Osteocyte (in vitro differentiated cells): ENCODE data around the gene STEAP3. TPM values are rescaled to one million over a fixed set of nuclear protein-coding genes. Genes with fewer than 3 reads are reported as not detected.
A peak's percentile ranks its signal among the peaks of the same experiment; 100 is the strongest.

ENCODE experiments used
- DNase-seq: peaks from one replicate; pipeline ENCODE4 v3.0.0; 2021; ENCODE audit warnings: mixed read lengths; ENCODE audit not compliant: unreplicated experiment; ENCODE audit errors: extremely low spot score
- H3K27ac Mint-ChIP-seq: one replicate; pipeline ENCODE4 v1.8.0; 2021; ENCODE audit warnings: mild to moderate bottlenecking, mixed read lengths; ENCODE audit not compliant: unreplicated experiment
- H3K27me3 Mint-ChIP-seq: one replicate; pipeline ENCODE4 v1.8.0; 2021; ENCODE audit warnings: mixed read lengths; ENCODE audit not compliant: unreplicated experiment
- H3K36me3 Mint-ChIP-seq: one replicate; pipeline ENCODE4 v1.8.0; 2021; ENCODE audit warnings: mixed read lengths; ENCODE audit not compliant: unreplicated experiment
- H3K4me1 Mint-ChIP-seq: one replicate; pipeline ENCODE4 v1.8.0; 2021; ENCODE audit warnings: mixed read lengths; ENCODE audit not compliant: unreplicated experiment
- H3K4me3 Mint-ChIP-seq: one replicate; pipeline ENCODE4 v1.8.0; 2021; ENCODE audit warnings: mild to moderate bottlenecking, moderate library complexity, mixed read lengths; ENCODE audit not compliant: unreplicated experiment
- H3K9me3 Mint-ChIP-seq: one replicate; pipeline ENCODE4 v1.8.0; 2021; ENCODE audit warnings: mixed read lengths; ENCODE audit not compliant: unreplicated experiment
- CTCF ChIP-seq: fragments of 200-600 bp; sonication (generic); IDR thresholded peaks from 2 replicates; pipeline ENCODE4 v1.5.0; 2021; ENCODE audit warnings: antibody characterized with exemption, mild to moderate bottlenecking, moderate library complexity
- total RNA-seq: library from RNA; stranded (reverse); gene quantifications from 2 replicates; pipeline ENCODE4 v1.2.1, GENCODE V29; 2021

The STEAP3 gene
- total RNA-seq, 1 donor from 2014 or later, result 19.3 TPM

DNA sequence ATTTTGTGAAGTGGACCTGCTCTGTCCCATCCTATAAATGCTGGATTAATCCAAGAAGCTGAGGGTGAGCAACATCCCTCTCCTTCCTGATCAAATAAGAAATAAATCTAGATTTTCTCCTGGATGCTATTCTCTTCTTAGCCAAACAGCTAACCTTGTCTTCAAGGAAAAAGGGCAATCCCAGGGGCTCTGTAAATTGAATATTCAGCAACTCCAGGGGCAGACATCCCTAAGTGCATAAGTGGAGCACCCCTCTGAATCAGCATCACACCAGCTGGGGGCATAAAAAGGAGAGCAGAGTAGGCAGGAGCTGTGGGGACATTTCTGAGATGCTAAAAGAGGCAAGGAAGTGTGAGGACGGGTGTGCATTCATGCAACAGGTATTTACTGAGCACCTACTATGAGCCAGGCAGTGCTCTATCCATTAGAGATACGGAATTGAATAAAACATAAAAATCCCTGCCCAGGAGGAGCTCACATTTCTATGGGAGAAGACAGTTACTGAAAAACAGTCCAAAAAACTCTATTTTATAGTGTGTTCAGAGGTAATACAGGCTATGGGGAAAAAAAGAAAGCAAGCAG is 2.8 kb upstream of the STEAP3 start:
- H3K4me1 Mint-ChIP-seq, result peaks cover 12% of the 10 kb centered on the region
- no peaks in the 10 kb centered on the region for H3K36me3 Mint-ChIP-seq
- H3K4me3 Mint-ChIP-seq, result no peak overlapping the region
- H3K9me3 Mint-ChIP-seq, result no peaks in the 10 kb centered on the region
- DNase-seq, result no peak
- H3K27me3 Mint-ChIP-seq, result no peaks in the 10 kb centered on the region
- TF ChIP-seq CTCF, result no peak
- no peak overlapping the region for H3K27ac Mint-ChIP-seq

DNA sequence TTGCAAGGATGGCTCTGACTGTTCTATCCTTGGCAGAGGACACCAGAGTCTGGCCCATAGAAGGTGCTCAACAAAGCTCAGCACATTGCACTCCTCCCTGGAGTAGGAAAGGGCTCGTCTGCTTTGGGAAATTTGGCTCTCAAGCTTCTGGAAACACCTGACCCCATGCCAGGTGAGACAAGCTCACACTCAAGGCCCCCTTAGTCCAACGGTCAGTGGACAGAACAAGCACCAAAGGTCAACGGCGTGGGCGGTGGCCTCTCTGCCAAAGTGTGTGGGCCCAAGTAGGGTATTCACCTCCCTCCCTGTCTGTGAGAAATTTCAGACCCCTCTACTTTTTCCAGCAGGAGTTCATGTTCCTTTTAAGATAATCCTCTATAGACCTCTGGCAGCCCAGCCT is 2.0 kb upstream of the STEAP3 start:
- no peak for TF ChIP-seq CTCF
- Mint-ChIP-seq H3K27me3 (no peaks in the 10 kb centered on the region), H3K9me3 (no peaks in the 10 kb centered on the region), H3K4me3 (no peak overlapping the region), H3K27ac (no peak overlapping the region), H3K4me1 (peaks cover 12% of the 10 kb centered on the region), H3K36me3 (no peaks in the 10 kb centered on the region)
- no peak for DNase-seq

DNA sequence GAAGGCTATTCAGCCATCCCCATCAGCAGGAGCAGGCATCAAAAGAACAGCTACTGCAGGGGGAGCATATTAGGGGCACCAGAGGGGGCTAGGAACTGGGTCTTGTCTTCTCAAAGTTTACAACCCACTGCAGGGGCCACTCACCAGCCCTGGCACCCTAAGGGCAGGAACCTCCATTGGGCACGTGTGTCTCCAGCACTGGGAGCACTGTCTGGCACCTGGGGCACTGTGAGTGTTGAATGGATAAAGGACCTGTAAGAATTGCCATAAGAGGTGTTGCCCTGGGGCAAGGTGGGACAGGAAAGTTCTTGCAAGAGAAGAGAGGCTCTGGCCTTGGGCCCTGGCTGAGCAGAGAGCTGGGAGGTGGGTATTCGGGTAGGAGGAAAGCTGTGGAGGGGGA is 1.4 kb upstream of the STEAP3 start:
- Mint-ChIP-seq H3K4me1 (peaks cover 12% of the 10 kb centered on the region), H3K36me3 (peaks cover 2% of the 10 kb centered on the region), H3K27me3 (no peaks in the 10 kb centered on the region), H3K9me3 (no peaks in the 10 kb centered on the region), H3K4me3 (peak overlapping the region; percentile 16), H3K27ac (no peak overlapping the region)
- no peak for TF ChIP-seq CTCF
- no peak for DNase-seq

DNA sequence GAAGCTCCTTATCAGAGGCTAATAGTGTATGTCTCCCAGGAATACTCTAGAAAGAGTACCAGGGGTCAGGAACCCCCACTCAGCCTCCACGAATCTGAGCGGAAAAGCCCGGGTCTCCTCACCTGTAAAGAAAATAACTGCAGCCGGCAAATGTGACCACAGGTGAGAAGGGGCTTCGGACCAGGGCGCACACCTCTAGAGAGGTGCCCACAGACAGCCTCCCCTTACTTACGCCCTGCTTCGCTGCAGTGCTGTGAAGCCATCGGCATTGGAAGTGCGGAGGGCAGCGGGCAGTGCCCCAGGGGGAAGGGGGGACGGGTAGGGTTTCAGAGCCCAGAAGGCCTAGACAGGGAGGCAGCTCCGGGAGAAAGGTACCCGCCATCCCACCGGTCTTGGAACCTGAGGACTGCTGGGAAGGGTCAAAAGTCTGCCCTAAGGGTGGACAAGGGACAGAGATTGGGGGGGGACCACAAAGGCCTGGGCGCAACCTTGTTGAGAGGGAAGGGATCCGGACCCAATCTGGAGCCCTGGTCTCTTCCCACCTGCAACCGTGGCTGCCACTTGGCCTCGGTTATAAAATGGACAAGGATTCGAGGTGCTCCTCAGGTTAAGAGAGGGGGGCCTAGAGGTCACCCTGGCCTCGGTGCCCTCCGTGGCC is 642 bp upstream of the STEAP3 start:
- peak overlapping the region; percentile 54 for H3K4me3 Mint-ChIP-seq
- TF ChIP-seq CTCF, result no peak
- no peaks in the 10 kb centered on the region for H3K9me3 Mint-ChIP-seq
- no peak for DNase-seq
- peaks cover 12% of the 10 kb centered on the region for H3K4me1 Mint-ChIP-seq
- peaks cover 2% of the 10 kb centered on the region for H3K36me3 Mint-ChIP-seq
- no peaks in the 10 kb centered on the region for H3K27me3 Mint-ChIP-seq
- no peak overlapping the region for H3K27ac Mint-ChIP-seq

- DNase-seq, result no peak
- H3K27ac Mint-ChIP-seq, result no peak overlapping the region
- H3K9me3 Mint-ChIP-seq, result no peaks in the 10 kb centered on the region
- no peaks in the 10 kb centered on the region for H3K27me3 Mint-ChIP-seq
- TF ChIP-seq CTCF, result no peak
- H3K36me3 Mint-ChIP-seq, result peaks cover 2% of the 10 kb centered on the region
- peaks cover 10% of the 10 kb centered on the region for H3K4me1 Mint-ChIP-seq
- H3K4me3 Mint-ChIP-seq, result peak overlapping the region; percentile 62
Observed at GRCh38 chr2:119224391-119225104, 914 bp downstream of the STEAP3 start.
